ENCODE results near the gene FAM83C.

DNA sequence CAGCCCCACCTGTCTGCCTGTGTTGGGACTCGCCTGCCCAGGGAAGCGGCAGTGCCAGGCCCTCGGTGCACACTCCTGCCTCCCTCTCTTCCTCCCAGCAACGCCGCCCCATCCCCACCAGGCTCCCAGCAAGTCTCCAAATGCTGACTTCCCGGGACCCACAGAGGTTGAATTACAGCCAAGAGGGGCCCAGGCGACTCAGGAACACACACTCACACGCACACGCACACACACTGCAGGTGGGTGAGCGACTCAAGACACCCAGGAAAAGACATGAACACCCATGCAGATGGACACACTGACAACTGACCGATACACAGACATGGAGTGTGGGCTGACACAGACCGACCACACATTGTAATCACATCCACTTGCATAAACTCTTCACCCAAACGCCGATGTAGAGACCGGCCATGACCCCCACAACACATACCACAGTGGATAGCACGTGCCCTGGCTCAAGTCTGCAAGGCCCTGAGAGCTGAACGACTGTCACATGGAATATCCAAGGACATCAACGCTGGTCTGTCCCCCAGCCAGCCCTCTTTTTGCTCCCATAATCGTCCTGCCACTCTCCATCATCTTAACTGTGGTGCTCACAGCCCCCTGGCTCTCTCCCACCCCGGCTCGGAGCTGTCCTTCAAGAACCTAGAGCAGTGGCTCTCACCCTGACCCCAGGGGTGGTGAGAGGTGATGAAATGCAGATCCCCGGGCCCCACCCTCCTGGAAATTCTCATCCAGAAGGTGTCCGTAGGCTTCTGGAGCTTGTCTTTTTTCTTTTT, 470 bp upstream of the FAM83C start:
- TF ChIP-seq POLR2A (IDR thresholded peaks at IDR 0.05; ENCODE audit: low read depth) (no peak), POLR2AphosphoS5 (IDR thresholded peaks at IDR 0.05) (no peak)
- TF ChIP-seq, protein P1, sequence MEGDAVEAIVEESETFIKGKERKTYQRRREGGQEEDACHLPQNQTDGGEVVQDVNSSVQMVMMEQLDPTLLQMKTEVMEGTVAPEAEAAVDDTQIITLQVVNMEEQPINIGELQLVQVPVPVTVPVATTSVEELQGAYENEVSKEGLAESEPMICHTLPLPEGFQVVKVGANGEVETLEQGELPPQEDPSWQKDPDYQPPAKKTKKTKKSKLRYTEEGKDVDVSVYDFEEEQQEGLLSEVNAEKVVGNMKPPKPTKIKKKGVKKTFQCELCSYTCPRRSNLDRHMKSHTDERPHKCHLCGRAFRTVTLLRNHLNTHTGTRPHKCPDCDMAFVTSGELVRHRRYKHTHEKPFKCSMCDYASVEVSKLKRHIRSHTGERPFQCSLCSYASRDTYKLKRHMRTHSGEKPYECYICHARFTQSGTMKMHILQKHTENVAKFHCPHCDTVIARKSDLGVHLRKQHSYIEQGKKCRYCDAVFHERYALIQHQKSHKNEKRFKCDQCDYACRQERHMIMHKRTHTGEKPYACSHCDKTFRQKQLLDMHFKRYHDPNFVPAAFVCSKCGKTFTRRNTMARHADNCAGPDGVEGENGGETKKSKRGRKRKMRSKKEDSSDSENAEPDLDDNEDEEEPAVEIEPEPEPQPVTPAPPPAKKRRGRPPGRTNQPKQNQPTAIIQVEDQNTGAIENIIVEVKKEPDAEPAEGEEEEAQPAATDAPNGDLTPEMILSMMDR (IDR thresholded peaks at IDR 0.05), result no peak
